Measurements from ENCODE around the gene ARID4B.

GRCh38 chr1:235215453-235215852, 112.5 kb downstream of the ARID4B start:
- TF ChIP-seq CTCF (conservative IDR thresholded peaks at IDR 0.05; ENCODE audit: low read length) (no peak), EZH2phosphoT487 (IDR thresholded peaks at IDR 0.05; ENCODE audit: borderline replicate concordance, low read depth, low read length) (no peak)
